Stimulated activated CD8-positive, alpha-beta memory T cell treated with anti-CD3 and anti-CD28 coated beads, Interleukin-7, amount 100 ng/mL, for 48 hours (primary cell): ENCODE data around the gene ATP2A3.

ENCODE experiments used
- DNase-seq, 2 donors: peaks; one replicate each; pipeline ENCODE4 v3.0.0-alpha.2; 2020; ENCODE audit warnings: low read depth in 1 of 2; ENCODE audit errors: extremely low read depth in 1 of 2

The ATP2A3 gene

DNA sequence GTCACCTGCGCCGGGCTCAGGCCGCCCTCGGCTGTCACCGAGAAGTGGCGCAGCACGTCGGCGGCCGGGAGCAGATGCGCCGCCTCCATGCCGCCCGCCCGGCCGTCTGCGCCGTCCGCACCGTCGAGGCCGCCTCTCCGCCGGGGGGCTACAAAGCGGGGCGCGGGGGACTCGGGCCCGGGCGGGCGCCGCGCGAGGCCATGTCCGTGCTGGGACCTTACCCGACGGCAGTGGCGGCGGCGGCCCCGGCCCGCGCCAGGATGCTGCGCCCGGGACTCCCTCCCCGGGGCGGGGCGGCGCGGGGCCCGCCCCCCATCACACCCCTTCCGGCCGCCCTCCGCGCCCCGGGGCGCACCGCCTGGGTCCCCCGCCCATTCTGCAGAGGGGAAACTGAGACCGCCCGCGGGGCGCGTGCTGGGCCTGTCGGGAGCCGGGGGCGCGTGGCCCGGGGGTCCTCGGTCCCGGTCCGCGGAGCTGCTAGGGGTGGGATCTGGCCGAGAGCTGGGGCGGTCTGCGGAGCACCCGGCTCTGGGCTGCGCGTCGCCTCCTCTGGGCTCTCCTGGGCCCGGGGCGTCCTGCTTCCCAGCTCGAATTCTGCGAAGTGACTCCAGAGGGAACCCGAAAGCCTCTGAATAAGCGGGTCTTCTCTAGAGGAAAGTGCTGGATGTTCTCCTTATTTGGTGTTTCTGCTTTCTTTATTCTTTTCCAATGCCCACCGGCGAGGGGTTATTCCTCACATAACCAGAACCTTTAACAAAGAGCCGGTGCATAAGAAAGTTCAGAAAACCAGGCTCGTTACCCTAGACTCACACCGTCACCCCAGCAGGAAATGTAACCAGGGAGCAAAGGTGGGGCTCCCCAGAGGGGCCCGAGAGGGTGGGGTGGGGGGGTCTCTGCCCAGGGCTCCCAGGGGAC lies at the start of gene ATP2A3:
Gene ATP2A3 (minus strand): TSS at position 235 of the 915 bp plus-strand sequence. CDS start 146 bp downstream, at position 89.
- DNase-seq, result peak; percentile 34 to 62

DNA sequence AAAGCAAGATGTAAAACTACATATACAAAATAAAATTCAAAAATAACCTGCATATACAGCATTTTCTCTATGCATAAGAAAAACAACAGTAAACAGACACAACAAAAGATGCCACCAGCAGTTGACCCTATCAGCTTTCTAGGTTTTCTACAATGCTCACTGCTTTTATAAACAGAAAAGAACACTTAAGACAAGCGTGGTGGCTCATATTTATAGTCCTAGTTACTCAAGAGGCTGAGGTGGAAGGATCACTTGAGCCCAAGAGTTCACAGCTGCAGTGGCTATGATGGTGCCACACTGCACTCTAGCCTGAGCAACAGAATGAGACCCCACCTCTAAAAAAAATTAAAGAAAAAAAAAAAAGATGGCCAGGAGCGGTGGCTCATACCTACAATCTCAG lies 46.5 kb upstream of the ATP2A3 start:
- no peak for DNase-seq

GRCh38 chr17:4009186-4009785 lies 45.0 kb upstream of the ATP2A3 start:
- DNase-seq, result no peak

DNA sequence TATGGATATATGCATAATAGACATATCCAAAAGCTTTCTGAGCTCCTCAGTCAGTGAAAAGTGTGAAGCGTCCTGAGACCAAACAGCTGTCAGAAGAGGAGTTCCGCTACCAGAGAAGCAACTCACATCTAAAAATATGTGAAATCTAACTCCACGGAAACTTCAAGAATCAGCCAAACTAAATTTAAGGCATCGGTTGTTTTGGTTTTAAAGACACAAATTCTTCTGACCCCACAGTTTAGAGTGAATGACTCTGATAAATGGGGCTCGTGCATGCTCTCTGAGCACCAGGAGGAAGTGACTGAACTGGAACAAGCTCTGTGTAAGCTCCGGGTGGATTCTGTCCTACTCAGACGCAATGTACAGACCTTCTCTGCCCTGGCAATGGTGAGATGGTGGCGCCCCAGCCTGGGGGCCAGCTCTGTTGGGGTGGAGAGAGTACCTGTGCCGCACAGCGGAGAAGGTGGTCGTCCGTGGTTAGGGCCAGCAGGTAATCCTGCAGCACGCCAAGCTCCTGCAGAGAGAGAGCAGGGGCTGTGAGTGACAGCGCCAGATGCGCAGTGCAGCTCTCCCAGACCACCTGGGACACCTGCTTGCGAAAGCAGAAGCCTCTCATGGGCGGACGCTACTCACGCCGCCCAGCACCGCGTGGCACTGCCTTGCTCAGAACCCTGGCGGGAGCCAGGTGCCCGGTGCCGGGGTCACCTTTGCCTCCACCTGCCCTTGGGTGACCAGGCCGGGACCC lies 44.4 kb upstream of the ATP2A3 start:
- DNase-seq, result no peak

- no peak for DNase-seq
Measured at GRCh38 chr17:4008082-4008435, 43.8 kb upstream of the ATP2A3 start.

GRCh38 chr17:4007346-4008081 lies 43.3 kb upstream of the ATP2A3 start:
- no peak for DNase-seq

DNA sequence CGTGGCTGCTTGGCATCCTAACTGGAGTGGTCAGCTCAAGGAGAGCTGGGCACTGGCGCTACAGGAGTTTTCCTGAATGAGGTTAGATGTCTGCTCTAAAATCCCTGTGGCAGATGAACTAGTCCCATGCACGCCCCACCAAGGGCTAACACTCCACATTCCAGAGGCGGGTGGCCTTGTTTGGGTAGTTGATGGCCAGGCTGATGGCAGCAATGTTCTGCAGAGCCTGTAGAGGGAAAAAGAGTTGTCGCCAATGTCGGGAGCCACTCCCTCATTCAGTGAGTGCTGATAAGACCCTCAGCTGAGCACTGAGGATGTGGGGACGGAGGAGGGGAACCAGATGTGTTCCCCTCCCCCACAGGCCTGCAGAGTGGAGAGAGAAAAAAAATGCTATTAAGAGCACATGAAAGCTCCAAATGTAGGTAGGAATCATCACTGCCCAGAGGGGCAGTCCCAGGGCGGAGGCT lies 42.5 kb upstream of the ATP2A3 start:
- DNase-seq, result no peak

GRCh38 chr17:4006165-4006589 lies 41.9 kb upstream of the ATP2A3 start:
- DNase-seq, result no peak

GRCh38 chr17:4005296-4006164 lies 41.3 kb upstream of the ATP2A3 start:
- no peak for DNase-seq

DNA sequence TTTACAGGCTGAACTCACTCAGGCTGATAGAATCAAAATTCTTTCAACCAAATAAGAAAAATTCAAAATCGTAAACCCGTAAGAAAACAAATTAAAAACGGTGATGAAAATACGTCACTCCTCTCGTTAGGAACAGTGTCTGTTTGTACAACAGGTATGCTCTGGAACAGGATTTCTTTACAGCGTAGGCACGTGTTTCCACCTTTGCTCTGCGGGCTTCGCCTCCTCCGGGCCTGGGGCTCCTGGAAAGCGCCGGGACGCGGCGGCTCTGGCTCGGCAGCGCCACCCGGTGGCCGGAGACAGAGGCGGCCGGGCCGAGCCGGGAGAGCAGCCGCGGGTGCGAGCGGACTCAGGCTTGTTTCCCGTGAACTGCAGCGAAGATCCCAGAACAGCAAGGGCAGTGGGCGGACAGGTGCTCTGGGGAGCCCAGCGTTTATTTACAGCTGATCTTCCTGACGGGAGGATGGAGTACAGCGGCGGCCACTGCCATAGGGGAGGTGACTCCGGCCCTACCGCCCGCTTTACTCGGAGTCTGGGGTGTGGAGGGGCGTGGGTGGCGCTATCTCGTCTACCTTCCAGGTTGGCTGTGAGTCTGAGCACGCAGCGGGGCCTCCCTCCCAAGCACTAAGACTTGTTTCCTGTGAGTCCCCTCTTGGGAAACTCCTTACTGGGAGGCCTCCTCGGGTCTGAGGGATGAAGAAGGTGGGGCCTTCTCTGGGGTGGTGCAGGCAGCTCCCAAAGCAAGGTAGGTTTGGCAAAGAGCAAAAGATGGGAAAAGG lies 40.5 kb upstream of the ATP2A3 start:
- peak; percentile 17 to 32 for DNase-seq

DNA sequence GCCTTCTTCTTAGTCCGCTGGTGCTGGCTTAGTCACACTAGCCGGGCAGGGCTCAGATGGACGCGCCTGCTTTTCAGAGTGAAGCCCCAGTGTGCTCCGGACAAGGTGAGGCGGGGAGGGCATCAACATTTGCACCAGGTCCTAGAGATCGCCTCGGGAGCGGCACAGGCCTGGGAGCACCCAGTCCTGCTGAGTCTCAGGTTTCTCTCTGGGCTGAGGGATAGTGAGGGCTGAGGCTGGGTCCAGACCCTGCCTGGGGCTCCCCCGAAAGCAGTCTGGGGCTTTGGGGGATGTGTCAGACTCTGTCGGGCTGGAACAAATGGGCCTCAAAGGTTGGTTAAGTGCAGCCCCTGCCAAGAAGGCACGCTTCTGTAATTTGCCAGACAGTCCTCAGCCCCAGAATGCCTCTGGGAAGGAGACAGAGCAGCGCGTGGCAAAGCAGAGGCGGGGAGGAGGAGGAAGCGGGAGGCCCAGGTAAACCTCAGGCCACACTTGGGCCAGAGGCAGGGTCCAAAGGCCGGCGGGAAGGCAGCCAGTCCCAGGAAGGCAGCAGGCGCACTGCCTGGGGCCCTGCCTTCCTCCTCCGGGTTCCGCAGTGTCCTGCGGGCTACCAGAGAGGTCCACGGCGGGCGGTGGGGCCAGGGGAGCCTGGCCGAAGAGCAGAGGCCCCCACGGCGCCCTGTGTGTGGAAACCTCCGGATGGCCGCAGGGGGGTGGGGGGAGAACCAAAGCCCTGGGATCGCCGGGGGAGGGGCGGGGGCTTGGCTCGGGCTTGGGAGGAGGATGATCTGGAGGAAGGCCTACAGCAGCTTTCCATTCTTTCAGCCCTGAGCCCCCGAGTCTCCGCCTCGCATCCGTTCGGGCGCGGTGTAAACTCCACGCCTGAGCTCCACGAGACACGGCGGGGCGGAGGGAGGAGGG lies 39.5 kb upstream of the ATP2A3 start:
- no peak for DNase-seq

DNA sequence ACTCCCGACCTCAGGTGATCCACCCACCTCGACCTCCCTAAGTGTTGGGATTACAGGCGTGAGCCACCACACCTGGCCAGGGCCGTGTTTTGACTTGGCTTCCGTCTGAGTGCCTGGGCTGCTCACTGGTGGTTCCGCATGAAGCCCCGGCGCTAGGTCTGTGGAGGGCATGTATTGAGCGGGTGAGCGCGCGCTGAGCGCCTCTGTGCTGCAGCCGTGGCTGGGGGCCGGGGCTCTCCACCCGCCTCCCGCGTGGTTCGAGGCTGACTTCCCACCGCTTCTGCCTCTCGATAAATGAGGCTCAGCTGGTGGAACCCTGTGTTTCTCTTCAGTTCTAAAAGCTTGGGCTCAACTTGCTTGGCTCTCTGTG lies 38.9 kb upstream of the ATP2A3 start:
- no peak for DNase-seq

DNA sequence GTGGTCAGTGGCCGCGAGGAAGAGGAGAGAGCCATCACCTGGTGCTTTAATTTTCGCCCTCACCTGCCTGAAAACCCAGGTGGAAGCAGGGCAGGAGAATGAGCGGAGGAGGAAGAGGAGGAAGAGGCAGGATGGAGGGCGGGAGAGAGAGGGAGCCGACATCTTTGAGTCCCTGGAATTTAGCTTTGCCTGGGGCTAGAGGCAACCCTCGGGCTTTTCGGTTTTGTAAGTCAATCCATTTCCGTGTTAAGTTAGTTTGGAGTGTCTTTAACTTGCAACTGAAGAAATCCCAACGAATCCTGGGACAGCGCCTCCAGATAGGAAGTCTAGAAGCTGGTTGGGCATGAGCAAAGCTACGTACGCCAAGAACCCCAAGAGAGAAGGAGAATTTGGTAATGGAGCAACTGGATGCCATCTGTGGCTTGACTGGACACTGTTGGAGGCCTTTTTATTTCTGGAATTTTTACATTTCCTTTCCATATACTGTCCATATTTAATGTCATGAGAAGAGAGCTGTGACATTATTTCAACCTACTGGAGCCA lies 36.9 kb upstream of the ATP2A3 start:
- DNase-seq, result no peak

GRCh38 chr17:3998436-3998835 lies 34.2 kb upstream of the ATP2A3 start:
- DNase-seq, result no peak

DNA sequence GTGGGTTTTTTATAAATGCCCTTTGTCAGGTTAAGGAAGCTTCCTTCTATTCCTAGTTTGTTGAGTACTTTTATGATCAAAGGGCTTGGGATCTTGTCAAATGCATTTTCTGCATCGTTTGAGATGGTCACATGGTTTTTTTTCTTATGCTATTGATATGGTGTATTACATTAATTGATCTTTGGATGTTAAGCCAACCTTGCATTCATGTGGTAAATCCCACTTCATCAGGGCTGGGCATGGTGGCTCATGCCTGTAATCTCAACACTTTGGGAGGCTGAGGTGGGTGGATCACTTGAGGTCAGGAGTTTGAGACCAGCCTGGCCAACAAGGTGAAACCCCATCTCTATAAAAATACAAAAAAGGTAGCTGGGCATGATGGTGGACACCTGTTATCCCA lies 30.8 kb upstream of the ATP2A3 start:
- DNase-seq, result no peak

- DNase-seq, result no peak
Measured at GRCh38 chr17:3994221-3994576, 30.0 kb upstream of the ATP2A3 start.

DNA sequence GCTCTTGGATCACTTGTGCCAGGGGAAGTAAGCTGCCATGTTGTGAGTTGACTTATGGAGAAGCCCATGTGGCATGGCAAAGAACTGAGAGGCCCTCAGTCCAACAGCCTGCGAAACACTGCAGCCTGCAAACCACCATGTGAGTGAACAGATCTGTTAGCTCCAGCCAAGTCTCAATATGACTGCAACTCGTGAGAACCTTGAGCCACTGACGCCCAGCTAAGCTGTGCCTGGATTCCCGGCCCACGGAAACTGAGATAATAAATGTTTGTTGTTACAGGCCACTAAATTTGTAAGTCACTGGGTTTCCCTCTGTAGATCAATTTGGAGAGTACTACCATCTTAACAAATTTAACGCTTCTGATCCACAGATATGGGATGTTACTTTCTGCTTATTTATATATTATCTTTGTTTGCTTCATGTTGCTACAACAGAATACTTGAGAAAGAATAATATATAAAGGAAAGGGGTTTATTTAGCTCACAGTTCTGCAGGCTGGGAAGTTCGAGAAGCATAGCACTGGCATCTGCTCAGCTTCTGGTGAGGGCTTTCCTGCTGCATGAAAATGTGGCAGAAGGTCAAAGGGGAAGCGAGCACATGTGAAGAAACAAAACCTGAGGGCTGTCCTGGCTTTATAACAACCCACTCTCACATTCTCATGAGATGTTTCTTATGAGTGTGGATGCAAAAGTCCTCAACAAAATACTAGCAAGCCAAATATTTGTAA lies 29.4 kb upstream of the ATP2A3 start:
- DNase-seq, result no peak
